ENCODE measurements around the gene SLC25A12. TPM values are rescaled to one million over a fixed set of nuclear protein-coding genes. Genes with fewer than 3 reads are reported as not detected.

SLC25A12 gene
- total and polyA plus RNA-seq, 11 donors, result 45.8 to 128 (median 117) TPM

GRCh38 chr2:171878481-171878993, 15.5 kb downstream of the SLC25A12 start:
- TF ChIP-seq, protein P1, sequence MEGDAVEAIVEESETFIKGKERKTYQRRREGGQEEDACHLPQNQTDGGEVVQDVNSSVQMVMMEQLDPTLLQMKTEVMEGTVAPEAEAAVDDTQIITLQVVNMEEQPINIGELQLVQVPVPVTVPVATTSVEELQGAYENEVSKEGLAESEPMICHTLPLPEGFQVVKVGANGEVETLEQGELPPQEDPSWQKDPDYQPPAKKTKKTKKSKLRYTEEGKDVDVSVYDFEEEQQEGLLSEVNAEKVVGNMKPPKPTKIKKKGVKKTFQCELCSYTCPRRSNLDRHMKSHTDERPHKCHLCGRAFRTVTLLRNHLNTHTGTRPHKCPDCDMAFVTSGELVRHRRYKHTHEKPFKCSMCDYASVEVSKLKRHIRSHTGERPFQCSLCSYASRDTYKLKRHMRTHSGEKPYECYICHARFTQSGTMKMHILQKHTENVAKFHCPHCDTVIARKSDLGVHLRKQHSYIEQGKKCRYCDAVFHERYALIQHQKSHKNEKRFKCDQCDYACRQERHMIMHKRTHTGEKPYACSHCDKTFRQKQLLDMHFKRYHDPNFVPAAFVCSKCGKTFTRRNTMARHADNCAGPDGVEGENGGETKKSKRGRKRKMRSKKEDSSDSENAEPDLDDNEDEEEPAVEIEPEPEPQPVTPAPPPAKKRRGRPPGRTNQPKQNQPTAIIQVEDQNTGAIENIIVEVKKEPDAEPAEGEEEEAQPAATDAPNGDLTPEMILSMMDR (IDR thresholded peaks at IDR 0.05), result no peak
- no peak for TF ChIP-seq POLR2A (IDR thresholded peaks at IDR 0.05)
- H3K4me1 ChIP-seq, result peaks cover 0 to 60% (median 18%) of the 10 kb centered on the region in 12 donors
- ATAC-seq, result peak; percentile 87 to 95 (median 93)
- H3K27ac ChIP-seq, result peak overlapping the region; percentile 42 to 85 (median 76)
- H3K9me3 ChIP-seq, result no peaks in the 10 kb centered on the region
- peak overlapping the region in 1 of 12 donors; percentile 4 for H3K4me3 ChIP-seq
- peak in 3 of 5 donors; percentile 31 to 43 (median 37) for DNase-seq
- intact Hi-C loops (cut with DNase I), result no loop called here
- no peaks in the 10 kb centered on the region for H3K27me3 ChIP-seq
- peaks cover 0 to 15% (median 0%) of the 10 kb centered on the region in 9 donors for H3K36me3 ChIP-seq
- WGBS, 4 donors, result 10 to 30% (median 25%) methylated on average over 2 of the region's 2 CpGs

DNA sequence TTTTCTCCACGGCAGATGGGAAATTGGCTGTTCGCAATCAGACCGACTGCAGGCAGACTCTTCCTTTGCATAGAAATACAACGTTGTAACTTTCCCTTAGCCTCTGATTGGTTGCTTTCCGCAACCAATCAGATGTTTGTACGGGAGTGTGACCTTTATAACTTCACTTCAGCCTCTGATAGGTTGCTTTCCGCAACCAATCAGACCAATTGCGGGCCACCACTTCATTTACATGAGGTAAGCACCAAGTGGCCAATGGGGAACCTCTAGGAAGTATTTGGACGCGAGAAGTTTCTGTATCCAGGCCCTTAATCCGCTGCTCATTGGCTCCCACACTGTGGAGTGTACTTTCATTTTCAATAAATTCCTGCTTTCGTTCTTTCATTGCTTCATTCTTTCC, 19.1 kb downstream of the SLC25A12 start:
- Histone ChIP-seq H3K4me1 (peaks cover 0 to 44% (median 15%) of the 10 kb centered on the region in 12 donors), H3K27ac (peak overlapping the region in 1 of 12 donors; percentile 74), H3K9me3 (no peaks in the 10 kb centered on the region), H3K4me3 (no peak overlapping the region), H3K27me3 (no peaks in the 10 kb centered on the region), H3K36me3 (peaks cover 0 to 27% (median 4%) of the 10 kb centered on the region in 9 donors)
- ATAC-seq (no peak), DNase-seq (no peak)
- WGBS, 4 donors, result 88 to 94% (median 89%) methylated on average over 12 of the region's 12 CpGs
- intact Hi-C loops (cut with DNase I), result no loop called here
- TF ChIP-seq, protein P1 (IDR thresholded peaks at IDR 0.05), result no peak
- TF ChIP-seq POLR2A (IDR thresholded peaks at IDR 0.05), result no peak

DNA sequence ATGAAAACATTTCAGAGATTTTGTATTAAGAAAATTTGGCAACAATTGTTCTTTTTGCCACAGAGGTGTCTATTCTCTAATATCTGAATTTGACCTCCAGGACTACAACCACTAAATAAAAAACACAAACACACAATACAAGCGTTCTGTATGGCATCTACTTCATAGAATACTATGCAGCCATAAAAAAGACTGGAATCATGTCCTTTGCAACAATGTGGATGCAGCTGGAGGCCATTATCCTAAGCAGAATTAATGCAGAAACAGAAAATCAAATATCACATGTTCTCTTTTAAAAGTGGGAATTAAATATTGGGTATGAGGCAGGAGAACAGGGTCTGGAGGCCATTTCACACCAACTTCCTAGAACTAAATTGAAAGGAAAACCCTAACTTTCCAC, 19.5 kb downstream of the SLC25A12 start:
- H3K27ac ChIP-seq, result no peak overlapping the region
- intact Hi-C loops (cut with DNase I), result no loop called here

GRCh38 chr2:171864357-171864985, 29.6 kb downstream of the SLC25A12 start:
- H3K27ac ChIP-seq, result peak overlapping the region in 6 of 12 donors; percentile 18 to 57 (median 33)
- peaks cover 0 to 20% (median 10%) of the 10 kb centered on the region in 9 donors for H3K36me3 ChIP-seq
- no peak overlapping the region for H3K4me3 ChIP-seq
- TF ChIP-seq POLR2A (IDR thresholded peaks at IDR 0.05), result no peak
- TF ChIP-seq, protein P1 (IDR thresholded peaks at IDR 0.05), result no peak
- H3K27me3 ChIP-seq, result no peaks in the 10 kb centered on the region
- ATAC-seq (peak; percentile 90 to 98 (median 96)), DNase-seq (peak in 2 of 5 donors; percentile 35 to 62)
- WGBS, 4 donors, result 47 to 70% (median 59%) methylated on average over 5 of the region's 5 CpGs
- H3K9me3 ChIP-seq, result no peaks in the 10 kb centered on the region
- intact Hi-C loops (cut with DNase I), result no loop called here
- peaks cover 0 to 24% (median 5%) of the 10 kb centered on the region in 12 donors for H3K4me1 ChIP-seq

More for the DNA sequence above, 19.5 kb downstream of the SLC25A12 start:
- ATAC-seq, result no peak
- WGBS, 4 donors, result 97 to 100% (median 99%) methylated on average over 1 of the region's 1 CpG
- Histone ChIP-seq H3K36me3 (peaks cover 0 to 27% (median 4%) of the 10 kb centered on the region in 9 donors), H3K27me3 (no peaks in the 10 kb centered on the region), H3K9me3 (no peaks in the 10 kb centered on the region), H3K4me1 (peaks cover 0 to 39% (median 14%) of the 10 kb centered on the region in 12 donors), H3K4me3 (no peak overlapping the region)
- TF ChIP-seq POLR2A (IDR thresholded peaks at IDR 0.05), result no peak
- TF ChIP-seq, protein P1 (IDR thresholded peaks at IDR 0.05), result no peak
- DNase-seq, result no peak
